CD4-positive, alpha-beta T cell treated with Interleukin-12 subunit alpha and Interleukin-12 subunit beta, for 1 hour (primary cell): ENCODE measurements around the gene PHEX.
A peak's percentile ranks its signal among the peaks of the same experiment; 100 is the strongest.

Experiments
- DNase-seq: peaks from one replicate; pipeline ENCODE4 v3.0.0-alpha.2; 2020

PHEX gene

DNA sequence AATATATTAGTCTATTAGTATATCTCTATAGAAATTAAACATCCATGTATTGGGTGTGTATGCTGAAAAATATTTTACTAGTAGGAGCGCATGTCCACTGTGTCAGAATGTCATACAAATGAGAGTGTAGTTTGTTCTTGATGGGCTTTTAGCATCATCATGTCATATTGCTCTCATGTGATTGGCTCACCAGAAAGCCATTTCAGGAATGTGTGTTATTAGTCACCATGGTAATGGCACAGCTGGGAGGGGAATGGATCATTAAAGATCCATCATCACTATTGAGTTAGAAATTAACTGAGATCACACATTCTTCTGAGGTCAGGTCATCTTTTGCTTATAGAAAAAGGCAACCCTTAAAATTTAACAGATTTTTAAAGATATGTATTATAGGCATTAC, 77.3 kb downstream of the PHEX start:
- DNase-seq, result no peak

DNA sequence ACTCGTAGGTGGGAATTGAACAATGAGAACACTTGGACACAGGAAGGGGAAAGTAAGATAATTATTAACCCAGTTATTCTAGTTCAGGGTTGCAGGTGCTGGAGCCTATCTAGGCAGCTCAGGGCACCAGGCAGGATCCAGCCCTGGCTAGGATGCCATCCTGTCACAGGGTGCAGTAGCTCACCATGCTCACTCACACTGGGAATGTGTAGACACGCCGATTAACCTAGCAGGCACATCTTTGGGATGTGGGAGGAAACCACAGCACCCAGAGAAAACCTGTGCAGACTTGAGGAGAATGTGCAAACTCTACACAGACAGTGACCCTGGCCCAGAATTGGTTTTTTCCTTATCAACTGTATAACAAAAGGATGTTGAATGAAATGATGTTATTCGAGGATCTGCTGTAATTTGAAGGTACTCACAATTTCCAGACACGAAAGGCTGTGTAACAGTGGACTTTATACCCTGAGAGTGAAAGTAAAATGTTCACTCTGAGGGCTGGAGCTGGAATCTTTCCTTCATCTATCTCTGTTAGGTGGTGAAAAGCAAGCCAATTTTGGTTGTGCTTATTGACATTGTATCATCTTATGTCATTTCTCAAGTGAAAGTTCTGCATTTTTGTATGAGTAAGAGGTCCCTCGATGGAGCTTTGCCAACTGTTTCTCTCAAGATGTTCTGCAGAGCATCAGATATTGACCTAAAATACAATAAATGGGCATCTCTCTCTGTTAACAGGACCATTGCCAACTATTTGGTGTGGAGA, 78.8 kb downstream of the PHEX start:
- no peak for DNase-seq

DNA sequence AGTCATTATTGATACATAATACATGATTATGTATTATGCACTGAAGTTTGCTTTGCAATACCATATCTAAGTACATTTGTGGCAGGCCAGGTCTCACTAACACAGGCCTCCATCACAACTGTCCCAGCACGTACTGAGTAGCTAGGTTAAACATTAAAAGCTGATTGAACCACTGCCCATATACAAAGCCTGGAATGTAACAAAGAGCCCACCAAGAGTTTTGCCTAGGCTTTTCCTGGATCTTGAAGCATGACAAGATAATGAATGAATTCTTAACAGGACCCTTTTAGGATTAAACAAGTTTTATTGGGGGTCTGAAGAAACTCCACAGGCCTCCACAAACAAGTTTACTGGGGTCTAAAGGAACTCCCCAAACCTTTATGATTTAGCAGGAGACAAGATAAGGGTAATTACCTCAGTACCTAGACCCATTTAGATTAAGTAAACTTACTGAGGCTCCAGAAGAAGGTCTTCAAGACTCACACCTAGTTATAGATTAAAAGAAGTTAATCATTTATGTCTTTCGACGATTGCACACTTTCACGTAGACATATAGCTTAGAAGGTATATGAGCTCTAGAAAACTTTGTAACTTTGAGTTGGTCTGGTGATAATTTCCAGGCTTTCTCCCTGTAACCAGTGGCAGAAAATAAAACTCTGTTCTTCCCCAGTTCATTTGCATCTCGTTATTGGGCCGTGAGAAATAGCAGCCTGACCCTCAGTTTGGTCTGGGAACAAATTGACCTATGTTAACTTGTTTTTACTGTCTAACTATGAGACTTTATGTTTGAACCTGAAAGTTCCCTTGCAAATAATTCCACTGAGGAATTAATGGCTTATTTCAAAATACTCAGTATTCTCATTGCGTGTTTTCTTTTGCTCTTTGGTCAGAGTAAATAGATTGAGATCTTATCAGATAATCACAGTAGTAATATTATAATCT, 84.8 kb downstream of the PHEX start:
- no peak for DNase-seq

DNA sequence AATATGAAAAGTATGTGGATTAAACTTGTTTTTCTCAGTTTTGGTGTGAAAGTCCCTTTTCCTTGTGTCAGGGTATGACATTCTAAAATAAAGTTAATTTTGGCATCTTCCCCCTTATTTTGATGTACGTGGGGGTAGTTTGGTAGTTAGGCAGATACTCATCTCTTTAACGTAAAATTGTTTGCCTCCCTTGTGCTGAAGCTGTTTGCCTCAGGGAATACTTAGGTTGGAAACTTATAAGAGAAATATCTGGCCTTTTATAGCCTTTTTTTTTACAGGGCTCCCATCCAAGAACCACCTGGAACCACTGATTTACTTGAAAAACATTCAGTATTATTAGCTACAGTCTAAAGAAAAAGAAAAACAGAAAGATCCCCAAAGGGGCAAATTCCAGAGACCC, 85.5 kb downstream of the PHEX start:
- DNase-seq, result no peak

DNA sequence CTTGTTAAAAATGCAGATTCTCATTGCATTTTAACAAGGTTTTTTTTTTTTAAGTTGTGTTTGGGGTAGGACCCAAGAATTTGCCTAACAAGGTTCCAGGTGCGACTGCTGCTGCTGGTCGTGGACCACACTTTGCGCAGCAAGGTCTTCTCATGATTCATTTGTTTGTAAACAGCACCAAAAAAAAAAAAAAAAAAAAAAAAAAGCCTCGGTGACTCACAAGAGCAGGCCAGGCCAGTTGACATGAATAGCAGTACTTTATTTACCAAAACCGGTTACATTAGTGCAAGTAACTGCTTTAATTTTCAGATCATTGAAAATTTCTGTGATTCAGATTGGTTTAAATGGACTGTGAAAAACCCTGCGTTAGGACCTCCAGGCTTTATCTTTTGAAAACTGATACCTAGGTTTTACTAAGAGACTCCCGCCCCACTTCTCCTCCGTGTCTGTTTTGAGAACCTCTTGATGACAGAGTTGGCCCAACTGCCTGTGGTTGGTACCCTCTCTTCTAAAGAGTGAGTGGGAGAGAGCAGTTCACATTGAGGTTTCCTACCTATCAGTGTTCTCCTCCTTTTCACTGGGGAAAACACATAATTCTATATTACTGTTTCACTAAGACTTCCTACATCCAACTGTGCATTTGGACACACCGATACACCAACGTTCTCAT, 86.2 kb downstream of the PHEX start:
- no peak for DNase-seq

DNA sequence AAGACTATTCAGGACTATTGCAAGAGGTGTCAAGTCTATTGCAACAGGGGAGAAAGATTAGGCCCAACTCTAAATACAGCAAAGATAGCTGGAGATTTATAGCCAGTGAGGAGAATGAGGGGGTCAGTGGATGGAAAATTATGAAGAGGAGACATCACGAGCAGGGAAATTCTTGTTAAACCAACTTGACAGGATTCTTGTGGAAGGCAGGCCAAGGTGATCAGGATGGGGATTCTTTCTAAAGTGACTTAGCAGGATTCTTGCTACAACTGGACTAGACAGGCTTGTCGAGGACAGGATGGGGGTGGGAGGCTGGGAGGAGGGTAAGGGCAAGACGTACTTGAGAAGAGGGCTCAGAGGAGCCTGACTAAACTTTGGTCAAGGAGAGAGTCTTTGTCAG, 89.0 kb downstream of the PHEX start:
- no peak for DNase-seq

DNA sequence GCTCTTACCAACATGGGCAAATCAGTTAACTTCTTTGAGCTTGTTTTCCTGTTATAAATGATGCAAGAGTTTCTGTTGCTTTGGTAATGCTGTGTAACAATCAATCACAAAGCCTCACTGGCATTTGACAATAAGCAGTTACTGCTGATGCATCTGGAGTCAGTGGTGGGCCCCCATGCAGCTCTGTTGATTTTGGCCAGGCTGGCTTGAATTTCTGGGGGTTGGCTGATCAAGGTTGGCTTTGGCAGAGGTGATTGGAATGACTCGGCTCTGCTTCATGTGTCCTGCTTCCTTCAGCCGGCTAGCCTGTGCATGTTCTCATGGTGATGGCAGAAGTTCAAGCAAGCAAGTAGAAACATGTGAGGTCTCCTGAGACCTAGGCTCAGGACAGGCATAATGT, 90.4 kb downstream of the PHEX start:
- no peak for DNase-seq

DNA sequence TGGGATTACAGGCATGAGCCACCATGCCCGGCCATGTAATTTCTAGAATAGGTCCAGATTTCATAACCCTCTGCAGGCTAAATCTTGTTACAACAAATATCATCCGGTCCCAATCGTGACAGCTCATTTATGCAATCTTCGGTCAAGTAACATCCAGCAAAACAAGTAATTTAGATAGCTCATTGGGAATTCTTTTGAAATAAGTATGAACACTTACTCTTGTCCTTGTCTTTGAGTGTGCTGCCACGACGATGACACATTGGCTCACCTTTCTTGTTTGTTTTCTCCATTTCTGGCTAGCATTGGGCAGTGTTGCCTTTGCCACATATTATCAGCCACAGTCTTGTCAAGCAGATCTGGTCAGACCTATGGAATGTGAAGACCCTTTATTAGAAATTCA, 92.0 kb downstream of the PHEX start:
- no peak for DNase-seq

DNA sequence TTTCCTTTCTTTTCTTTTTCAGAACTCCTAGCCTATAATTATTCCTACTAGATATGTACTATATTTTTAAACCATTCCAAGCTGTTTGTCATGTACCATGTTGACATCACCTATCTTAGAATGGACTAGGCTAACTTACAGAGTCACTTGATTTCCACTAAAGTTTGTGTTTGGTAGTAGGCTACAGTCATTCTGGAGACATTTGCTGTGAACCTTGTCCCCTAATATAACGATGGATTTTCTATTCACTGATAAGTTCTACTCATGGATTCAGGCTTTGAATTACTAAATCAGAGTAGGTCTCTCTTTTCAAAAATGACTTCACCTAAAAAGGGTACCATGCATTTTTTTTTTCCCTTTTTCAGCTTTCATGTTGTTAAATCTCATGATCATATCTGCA, 93.4 kb downstream of the PHEX start:
- DNase-seq, result no peak

DNA sequence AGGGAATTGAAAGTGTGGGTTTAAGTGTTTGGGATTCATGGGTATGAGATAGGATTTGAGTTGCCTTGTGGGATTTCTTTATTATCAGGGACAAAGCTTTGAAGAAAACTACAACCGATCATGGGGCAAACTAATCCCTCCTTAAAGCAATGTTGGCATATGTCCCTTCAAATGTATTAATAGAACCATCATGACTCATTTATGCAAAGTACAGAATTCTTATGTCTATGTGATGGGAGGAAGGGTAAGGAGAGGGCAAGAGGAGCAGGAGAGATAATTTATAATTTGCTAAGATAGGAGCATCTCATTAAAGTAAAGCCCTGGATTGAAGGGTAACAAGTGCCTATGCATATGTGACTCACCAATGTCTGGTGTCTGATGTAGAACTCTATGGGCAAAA, 94.2 kb downstream of the PHEX start:
- DNase-seq, result no peak

DNA sequence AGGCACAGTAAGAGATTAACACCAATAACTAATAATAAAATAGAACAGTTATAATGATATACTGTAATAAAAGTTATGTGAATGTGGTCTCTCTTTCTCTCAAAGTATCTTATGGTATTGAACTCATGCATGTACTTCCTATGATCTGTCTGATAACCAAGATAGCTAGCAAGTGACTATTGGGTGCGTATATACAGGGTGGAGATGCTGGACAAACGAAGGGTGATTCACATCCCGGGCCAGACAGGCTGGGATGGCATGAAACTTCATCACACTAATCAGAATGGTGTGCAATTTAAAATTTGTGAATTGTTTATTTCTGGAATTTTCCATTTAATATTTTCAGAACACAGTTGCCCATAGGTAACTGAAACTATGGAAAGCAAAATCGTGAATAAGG, 96.8 kb downstream of the PHEX start:
- no peak for DNase-seq

DNA sequence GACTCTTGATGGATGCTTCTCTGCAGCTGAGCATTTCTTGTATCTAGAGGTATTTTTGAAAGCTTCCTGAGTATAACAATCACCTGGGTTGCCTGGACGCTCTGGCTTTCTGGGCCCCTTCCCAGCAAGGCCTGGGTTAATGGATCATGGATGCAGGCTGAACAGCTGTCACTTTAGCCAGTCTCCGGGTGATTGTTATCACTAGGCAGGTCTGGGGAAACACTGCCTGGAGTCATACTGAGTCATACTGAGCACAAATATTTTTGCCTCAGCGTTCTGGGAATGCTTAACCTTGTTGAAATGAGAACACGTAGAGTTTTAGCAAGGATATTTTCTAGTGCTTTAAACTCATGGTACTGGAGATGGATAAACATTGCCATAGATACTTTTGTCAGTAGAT, 102.6 kb downstream of the PHEX start:
- DNase-seq, result no peak

DNA sequence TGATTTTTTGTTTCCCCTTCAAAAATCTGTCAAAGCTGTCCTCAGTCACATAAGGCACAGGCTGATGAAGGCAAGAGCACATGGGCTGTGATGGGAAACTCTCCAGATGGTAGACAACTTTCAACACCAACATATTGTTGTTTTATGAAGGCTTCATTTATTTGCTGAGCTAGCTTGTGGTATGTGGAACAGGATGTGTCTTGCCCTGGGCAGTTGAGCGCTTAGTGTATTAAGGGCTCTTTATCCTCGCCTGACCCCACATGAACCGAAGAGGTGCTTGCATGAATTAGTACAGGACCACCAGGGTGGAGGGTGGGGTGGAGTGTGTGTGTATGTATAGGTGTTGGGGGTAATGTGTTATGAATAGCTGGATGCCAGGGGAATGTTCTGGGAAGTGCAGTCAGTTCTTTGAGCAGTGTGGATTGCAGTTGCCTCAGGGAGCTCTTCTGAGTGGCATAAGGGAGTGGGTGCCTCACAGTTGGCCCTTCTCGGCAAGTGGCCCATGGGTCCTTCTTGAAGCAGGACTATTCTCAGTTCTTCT, 103.1 kb downstream of the PHEX start:
- DNase-seq, result no peak

DNA sequence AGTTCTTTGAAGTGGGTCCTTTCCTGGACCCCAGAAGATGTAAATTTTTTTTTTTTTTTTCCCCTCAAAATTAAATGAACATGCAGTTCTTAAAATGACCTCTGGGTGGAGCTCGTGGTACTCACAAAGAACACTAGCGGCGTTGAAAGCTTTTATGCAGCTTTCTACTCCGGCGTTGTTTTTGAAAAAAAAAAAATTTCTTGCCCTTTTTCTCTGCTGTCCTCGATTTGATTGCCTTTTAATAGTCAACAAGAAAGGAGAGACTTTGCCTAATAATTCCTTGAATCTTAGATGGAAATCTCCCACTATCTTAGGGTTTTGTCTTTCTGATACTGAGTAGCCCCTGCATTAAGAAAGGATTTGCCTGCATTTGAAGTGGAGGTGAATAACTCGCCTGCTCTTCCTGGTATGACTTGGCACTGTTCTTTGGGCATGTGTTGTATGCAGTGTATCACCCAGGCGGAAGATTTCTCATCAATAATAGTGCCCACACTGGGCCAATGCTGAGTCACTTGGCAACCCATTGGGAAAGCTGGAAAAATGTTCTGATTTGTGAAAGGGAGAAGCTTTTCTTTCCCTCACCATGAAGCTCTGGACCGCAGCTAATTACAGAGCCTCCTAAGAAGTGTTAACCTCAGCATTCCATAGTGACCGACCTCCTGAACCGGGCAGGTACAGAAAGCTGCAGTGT, 104.0 kb downstream of the PHEX start:
- peak; percentile 41 for DNase-seq

DNA sequence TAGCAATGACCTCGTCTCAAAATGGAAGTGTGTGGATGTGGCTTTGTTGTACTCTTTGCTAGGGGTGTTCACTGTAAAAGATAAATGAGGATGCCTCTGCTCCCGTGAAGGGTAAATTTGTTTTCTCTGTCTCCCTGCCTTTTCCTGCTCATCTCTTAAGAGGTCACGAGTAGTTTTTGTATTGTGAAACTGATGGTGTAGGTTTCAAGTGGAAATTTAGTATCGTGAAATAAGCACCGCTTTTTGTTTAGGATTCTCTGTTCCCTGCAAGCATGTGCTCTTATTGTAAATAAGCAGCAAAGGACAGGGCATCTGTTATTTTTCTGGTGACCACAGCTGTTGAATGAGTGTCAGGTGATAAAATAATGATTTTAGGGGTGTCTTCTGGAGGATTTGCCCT, 104.6 kb downstream of the PHEX start:
- no peak for DNase-seq

DNA sequence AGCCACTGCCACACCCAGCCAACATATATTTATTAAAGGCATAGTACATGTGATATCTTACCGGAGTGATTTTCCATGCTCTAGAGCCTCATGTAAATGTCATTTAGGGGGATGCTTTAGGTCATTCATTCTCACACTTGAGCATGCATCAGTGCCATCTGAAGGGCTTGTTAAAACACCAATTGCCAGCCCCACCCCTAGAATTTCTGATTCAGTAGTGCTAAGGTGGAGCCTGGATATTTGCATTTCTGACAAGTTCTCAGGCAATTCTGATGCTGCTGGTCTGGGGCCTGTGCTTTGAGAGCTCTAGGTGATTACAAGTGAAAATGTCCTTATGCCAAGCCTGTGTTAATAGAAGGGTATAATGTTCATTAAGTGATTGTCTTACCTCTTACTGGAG, 107.7 kb downstream of the PHEX start:
- no peak for DNase-seq

DNA sequence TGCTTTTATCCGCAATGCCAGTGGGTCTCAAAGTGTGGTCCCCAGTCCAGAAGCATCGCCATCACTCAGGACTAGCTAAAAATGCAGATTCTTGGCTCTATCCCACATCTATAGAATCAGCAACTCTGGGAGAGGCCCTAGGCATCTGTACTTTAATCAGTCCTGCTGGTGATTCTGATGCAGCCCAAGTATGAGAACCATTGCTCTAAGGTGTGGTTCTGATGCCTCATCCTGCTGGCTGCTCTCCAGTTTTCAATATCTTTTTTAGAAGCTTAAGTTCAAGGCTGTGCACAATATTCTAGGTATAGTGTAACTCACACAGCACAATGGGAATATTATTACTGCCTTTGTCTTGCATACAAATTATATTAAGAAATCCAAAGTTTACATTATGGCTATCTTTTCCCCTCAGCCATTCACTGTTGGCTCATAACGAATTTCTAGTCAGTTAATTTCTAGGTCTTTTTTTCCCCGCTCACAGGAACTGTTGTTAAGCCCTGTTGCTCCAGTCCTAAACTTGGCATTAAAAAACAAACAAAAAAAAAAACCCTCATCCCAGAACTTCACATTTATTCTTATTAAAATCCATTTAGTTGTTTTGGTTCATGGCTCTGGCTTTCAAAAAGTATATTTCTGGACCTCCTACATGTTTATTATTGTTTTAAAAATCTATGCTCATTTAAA, 109.1 kb downstream of the PHEX start:
- no peak for DNase-seq

DNA sequence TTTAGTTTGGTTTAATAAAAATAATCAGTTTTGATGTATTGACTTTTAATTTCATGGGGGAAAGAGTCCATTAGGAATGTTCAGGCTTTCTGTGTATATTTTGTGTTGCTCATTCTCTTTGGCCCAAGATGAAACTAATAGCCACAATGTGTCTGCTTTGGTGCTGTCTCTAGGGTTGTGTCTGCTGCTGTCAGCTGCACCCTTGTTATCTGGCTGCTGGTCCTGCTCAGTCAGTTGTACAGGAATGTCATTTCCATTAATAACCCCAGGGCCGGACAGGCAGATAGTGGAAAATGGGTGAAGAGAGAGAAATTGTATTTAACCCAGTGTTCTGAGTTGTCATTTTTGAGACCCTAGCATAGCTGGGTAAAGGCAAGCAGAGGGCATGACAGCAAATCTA, 115.1 kb downstream of the PHEX start:
- DNase-seq, result no peak

DNA sequence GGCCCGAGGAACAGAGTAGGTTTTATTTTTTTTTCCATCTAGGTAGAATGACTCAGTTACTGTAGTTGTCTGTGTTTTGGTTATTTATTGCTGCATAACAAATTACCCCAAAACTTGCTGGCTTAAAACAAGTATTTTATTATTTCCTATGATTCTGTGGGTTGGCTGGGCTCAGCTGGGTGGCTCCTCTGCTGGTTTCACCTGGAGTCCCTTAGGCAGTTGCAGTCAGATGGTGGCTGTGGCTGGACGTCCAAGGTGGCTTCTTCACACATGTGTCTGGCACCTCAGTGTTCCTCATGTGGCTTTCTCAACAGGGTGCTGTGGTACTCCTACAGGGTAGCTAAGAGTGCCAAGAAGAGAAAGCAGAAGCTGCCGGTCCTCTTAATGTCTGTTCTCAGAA, 115.8 kb downstream of the PHEX start:
- DNase-seq, result no peak

DNA sequence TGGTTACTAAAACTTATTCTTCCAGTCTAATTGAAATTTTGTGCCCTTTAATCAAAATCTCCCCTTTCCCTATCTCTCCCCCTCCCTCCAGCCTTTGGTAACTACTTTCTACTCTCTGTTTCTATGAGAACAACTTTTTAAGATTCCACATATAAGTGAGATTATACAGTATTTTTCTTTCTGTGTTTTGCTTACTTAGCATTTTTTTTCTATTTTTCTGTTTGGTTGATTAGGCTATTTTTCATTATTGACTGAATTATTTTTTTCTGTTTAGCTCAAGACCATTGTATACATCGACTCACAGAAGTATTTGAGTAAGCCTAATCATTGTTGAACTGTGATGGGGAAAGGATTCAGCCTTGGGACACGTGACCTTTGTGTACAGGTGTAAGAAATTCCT, 116.4 kb downstream of the PHEX start:
- no peak for DNase-seq

DNA sequence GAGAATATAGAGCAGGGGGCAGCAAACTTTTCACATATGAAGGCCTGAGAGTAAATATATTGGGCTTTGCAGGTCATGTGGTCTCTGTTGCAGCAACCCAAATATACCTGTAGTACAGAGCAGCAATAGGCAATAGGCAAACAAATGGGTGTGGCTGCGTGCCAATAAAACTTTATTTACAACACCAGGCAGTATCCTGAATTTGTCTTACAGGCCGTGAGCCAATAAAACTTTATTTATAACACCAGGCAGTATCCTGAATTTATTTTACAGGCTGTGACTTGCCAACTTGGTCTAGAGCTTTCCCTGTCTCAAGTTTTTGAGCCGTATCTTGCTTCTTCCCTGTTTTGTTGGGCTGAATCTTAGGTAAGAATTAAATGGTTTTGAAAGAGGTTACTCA, 118.2 kb downstream of the PHEX start:
- no peak for DNase-seq

DNA sequence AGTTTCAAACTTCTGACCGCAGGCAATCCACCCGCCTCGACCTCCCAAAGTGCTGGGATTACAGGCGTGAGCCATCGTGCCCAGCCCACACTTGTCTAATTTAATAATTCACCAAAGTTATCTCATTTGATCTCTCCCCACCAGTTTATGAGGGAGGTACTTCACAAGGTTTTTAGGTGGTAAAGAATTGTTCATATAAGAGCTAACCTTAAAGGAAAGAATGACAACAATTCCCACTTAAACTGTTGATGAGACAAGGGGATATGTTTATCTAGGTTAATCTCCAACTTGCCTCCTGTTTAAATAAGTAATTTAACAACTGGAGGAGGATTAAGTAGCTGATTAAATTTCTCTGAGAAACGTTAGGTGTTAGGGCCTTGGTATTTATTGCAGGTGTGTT, 123.0 kb downstream of the PHEX start:
- DNase-seq, result no peak
